Bronchus fibroblast of lung (primary cell): ENCODE data around the gene ANAPC1. TPM values are rescaled to one million over a fixed set of nuclear protein-coding genes. Genes with fewer than 3 reads are reported as not detected.

Source experiments
- total RNA-seq: library from RNA; depleted of rRNA; stranded (reverse); fragments of >200 nt; gene quantifications from 2 replicates; pipeline ENCODE4 v1.2.3, GENCODE V29; 2015

Gene ANAPC1
- 41.5 and 47.2 TPM in 2 replicates for total RNA-seq

DNA sequence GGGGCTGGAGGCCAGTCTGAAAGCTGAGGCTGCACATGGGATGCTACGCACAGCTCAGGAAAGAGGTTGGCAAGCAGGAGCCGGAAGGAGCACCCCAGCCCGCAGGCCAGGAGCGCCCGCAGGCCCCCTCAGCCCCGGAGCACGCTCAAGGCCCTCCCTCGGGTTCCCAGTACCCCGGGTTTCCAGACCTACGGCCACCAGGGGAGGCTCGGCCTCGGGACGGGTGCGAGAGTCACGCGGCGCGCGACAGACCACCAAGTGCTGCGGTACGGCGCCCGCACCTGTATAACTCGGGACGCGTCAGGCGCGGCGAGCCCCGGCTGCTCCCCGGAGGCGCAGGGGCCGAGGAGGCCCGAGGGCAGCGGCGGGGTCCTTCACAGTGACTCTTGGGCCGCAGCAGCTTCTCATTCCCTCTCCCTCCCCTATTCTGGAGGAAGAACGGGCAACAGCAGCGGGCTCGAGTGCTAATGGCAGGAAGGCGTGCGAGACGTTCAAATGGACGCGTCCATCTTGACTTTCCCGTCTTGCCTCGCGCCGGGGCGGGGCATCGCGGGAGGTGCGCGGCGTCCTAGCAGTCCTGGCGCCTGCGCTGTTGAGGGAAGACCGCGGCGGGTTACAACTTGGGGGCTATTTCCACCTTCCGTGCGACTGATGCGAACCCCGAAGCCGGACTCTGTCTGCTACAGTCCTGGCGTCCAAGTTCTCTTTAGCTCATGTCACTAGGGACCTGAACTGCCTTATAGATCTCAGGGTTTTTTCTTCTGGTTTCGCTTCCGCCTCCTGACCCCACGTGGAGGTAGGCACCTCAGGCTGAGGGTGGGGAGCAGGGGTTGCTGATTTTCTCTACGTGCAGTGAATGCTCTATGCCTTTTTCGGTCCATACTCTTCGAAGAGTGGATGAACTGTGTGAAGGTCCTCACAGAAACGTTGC is at the start of gene ANAPC1:
ANAPC1 (minus strand) TSS at position 533 of the 931 bp plus-strand sequence. CDS start 3,368 bp downstream, outside the sequence.

DNA sequence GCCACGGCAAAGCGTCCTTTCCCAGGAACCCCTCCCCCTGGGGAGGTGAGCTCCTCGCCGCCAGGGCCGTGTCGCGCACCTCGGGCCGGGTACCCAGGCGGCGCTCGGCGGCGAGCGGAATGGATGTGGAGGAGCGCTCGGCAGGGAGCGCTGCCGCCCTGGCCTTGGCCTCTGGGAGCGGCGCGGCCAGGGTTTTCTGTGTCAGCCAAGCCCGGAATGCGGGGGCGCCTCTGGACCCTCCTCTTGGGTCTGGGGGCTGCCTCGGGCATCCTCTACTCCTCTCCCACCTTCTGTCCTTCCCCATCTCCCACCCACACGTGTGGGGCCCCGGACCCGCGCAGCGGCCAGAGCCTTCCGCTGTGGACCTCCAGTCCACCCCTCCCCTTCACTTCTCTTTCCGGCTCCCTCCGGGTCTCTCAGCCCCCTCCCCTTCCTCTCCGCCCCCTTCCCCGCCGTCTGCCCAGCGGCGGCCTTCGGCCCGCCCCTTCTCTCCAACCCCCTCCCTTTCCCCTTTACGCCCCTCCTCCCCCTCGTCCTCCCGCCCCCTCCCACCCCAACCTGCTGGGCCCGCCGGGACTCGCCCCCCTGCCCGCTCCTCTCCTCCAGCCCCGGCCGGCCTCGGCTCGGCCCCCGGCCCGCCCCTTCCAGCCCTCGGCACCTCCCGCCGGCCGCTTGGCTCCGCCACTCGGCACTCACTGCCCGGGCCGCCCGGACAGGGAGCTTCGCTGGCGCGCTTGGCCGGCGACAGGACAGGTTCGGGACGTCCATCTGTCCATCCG is 14.1 kb upstream of the ANAPC1 start, which contains the start of gene MERTK:
MERTK (plus strand) TSS at position 684 of the 779 bp plus-strand sequence. CDS start 129 bp downstream, outside the sequence.

Other genes with a start within 250 kb of the ANAPC1 start
- 0.74 and 2.4 TPM in 2 replicates for gene MERTK, start 14.4 kb upstream of the ANAPC1 start, total RNA-seq
- gene TMEM87B, start 171.1 kb upstream of the ANAPC1 start, total RNA-seq: 9.2 and 9.8 TPM in 2 replicates